GM18861 (cell line): Measurements from ENCODE around the gene CDK15.
"Not testable (repeated sequence)": the region's sequence is repeated elsewhere in the genome, so short reads cannot be mapped to it uniquely, and the experiment has no call there.

ENCODE experiments used
- ATAC-seq: cut with Tn5 transposase; IDR thresholded peaks from one replicate; pipeline ENCODE4 v1.9.1; 2021; ENCODE audit not compliant: unreplicated experiment

Gene CDK15

DNA sequence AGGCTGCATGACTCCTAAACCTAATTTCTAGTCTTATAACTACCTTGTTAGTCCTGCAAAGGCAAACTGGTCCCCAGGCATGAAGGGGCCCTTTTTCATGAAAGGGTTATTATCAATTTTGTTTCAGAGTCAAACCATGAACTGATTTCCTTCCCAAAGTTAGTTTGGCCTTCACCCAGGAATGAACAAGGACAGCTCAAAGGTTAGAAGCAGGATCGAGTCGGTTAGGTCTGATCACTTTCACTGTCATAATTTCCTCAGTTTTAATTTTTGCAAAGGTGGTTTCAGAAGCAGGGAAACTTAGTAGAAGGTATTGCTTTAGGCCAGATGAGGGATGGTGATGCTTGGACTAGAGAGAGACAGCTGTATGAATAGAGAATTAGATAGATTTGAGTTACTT lies 16.9 kb upstream of the CDK15 start:
- no peak for ATAC-seq

DNA sequence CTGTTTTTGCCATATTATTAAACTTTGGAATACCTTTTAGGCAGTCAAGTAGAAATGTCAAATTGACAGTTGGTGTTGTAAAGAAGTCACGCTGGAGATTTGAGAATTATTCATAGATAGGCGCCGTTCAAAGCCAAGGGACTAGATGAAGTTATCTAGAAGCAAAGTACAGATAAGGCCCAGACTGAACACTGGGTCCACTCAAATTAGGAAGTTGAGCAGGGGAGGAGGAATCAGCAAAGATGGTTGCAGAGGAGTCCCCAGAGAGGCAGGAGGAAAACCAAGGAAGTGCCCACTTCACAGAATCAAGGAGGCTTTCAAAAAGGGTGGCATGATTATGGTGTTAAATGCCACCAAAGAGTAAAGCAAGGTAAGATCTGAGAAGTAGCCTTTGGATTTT lies 16.0 kb upstream of the CDK15 start:
- ATAC-seq, result no peak

DNA sequence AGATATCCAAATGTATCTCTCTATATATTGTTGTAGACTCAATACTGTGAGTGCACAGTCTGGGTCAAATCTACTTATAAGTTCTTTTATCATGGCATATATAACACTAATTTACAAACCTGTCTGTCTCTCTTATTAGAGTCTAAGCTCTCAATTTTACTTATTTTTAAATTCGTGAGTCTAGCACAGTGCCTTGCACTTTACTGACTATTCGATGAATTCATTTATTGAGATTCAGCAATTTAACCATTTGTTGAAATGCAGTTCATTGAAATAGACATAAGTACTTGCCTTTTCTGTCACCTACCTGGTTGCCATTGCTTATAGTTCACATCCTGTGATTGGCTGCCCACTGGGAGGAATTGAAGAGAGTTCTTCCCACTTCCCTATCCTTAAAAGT lies 15.3 kb upstream of the CDK15 start:
- no peak for ATAC-seq

DNA sequence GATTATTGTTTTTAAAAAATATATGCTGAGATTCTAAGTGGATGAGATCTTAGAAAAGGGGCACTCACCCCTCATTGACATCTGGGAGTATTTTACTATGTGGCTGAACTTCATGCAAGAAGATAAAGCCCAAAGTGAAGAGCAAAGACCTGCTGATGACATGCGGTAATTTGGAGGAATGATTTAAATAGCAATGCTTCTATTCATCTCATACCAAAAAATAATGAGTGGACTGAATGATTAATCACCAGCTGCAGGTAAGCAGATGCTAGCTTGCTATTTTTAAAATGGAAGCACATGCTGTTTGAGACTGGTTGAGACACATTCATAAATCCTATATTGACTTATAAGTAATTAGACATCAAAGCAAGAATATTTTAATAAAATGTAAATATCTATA lies 12.7 kb upstream of the CDK15 start:
- no peak for ATAC-seq

DNA sequence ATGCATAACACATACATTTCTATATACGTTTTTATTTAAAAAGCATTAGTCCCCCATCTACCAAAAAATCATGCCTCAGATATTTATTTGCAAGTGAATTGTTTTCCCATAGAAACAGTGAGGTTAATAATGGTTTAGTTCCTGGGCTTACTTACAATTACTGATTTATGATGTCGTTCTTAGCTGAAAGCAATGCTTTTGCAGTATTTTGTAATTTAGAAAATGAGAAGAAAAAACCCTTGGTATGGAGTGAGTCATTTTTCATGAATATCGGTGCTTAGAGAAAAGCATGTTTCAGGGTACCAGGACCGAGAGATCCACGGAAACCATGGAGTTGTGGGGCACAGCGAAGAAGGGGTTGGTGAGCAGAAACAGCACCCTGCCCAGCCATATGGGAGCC lies 12.0 kb upstream of the CDK15 start:
- no peak for ATAC-seq

DNA sequence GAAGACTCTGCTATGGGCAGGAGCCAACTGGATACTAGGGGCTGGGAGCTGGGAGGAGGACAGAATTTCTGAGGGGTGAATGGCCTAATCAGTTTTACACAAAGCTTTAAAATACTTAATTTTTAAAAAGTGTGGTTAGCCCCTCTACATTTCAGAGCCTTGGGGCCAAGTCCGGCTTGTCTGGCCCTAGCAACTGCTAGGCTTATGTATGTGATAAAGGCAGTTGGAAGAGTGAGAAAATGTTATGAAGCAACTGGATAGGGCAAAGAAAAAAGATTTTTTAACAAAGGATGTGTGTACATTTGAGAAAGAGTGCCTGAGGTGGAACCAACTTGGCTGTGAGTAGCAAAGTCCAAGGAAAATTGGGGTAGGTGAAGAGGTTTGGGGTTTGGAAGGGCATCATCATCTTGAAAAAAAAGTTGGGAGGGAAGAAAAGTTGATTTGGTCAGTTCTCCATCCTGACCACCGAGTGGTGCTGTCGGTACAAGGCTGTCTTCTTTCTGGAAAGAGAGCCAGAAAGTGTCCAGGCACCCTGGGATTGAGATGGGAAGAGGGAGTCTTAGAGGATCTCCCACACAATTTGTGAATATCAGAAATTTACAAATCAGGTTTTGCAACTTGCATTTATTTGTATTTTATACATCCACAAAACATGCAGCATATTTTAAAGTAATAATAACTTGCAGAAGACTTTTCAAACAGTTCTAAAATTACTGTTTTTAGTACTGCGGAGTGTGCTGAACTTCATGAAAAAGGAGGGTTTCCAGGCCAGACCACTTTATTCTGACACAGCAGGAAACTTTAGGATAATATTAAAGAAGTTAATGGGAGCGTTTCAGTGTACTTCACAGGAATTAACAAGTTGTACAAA lies 10.5 kb upstream of the CDK15 start:
- no peak for ATAC-seq

DNA sequence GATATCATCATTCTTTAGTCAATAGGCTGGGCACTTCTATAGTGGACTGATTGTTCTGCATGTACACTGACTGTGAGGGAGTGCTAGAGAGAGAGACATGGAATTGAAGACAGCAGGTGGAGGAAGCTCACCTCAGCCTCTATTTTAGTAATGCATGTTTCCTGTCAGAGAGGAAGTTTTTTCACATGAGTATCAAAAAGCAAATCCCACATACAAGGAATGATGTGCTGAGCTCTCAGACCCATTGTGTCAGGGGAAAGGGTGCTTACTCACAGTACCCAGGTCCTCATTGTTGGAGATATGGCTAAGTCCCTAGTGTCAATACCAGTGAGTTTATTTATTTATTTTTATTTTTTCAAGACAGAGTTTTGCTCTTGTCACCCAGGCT lies 9.9 kb upstream of the CDK15 start:
- no peak for ATAC-seq

DNA sequence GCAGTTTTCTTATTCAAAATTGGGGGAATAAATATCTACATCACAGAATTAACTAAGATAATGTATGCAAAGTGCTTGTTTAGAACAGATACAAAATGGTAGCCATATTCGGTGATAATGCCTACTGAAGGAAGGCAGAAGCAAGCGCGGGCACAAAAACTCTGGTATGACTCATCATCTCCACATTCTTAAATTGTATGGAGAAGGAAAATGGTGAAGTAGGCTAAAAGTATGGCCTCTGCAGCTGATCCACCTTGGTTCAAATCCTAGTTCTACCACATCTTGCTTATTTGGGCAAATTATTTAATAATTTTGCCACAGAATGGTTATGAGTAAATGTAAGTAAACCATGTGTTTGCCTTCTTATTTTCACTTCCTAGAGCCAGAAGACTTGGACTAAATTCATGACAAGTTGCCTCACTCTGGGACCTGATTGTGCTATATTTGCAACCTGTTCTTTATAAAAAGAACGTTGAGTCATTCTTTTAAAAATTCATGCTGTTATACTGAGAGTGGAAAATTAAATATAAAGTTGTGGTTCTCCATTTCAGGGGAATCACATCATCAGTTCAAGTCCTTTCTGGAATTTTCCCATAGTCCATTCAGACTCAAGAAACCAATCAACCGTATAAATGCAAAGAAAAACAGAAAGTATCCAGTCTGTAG lies 9.0 kb upstream of the CDK15 start:
- ATAC-seq, result no peak

DNA sequence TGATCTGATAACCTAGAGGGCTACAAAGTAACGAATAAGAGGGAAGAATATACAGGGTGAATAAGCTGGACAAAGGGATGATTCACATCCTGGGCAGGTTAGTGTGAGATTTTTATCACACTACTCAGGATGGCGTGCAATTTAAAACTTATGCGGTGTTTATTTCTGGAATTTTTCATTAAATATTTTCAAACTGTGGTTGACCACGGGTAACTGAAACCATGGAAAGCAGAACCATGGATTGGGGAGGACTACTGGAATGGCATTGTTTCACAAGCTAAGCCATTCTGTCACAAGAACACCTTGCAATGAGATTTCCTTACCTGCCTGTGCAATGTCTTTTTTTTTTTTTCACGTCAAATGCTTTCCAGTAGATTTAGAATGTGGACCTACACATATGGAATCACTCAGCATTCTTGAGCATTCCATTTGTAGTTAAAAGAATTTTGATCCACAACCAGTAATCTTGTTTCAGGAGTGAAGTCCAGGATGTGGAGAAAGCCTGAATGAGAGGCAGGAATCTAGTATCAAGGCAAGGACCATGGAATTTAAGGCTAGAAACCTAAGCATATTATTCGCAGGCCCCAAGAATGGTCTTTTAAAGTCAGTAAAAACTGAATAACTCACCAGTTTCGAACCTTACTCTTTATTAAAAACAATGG lies 8.0 kb upstream of the CDK15 start:
- ATAC-seq, result no peak

DNA sequence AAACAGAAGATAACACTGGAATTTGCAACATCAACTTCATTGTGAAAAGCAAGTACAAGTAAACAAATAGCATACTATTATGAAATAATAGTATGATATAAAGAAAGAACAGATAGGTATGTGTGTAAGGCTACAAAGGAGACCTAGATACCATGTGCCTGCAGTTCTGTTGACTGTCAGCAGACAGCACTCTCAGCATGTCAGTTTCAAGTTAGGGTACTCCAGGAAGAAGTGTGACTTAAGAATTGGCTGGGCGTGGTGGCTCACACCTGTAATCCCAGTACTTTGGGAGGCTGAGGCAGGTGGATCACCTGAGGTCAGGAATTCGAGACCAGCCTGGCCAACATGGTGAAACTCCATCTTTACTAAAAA lies 7.4 kb upstream of the CDK15 start:
- ATAC-seq, result not testable (repeated sequence)

DNA sequence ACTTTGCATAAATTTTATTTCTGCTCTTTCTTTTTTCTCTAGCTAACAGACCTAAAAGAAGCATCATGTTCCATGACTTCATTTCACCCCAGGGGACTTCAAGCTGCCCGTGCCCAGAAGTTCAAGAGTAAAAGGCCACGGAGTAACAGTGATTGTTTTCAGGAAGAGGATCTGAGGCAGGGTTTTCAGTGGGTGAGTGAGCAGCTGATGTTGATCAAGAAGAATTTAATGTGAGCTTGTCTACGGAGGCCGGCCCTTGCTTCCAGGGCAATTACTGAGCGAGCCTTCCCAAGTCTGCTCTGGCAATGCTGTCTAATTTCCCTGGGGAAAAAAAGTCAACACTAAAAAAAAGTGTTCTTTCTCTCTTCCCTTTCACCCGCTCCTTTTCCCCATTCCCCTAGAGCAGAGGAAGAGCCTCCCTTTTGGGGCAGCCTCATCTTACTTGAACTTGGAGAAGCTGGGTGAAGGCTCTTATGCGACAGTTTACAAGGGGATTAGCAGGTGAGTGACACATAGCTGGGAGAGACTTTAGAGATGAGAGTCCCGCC lies 1.2 kb downstream of the CDK15 start:
- no peak for ATAC-seq

DNA sequence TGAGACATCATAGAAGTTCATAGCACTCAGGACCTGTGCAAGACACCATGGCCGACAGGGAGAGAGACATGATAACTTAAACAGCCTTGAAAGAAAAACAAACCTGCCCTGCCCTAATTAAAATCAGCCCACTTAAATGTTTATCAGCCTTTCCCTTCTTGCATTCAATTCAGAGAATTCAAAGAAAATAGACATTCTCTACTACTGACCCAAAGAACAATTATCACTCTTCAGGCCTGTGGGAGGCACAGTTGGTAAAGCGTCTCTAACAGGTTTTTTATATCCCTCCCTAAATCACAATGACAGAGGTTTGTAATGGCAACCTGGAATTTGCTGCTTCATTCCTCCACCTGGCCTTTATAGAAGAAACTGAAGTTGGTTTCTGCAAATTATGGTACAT lies 1.7 kb downstream of the CDK15 start:
- ATAC-seq, result no peak

DNA sequence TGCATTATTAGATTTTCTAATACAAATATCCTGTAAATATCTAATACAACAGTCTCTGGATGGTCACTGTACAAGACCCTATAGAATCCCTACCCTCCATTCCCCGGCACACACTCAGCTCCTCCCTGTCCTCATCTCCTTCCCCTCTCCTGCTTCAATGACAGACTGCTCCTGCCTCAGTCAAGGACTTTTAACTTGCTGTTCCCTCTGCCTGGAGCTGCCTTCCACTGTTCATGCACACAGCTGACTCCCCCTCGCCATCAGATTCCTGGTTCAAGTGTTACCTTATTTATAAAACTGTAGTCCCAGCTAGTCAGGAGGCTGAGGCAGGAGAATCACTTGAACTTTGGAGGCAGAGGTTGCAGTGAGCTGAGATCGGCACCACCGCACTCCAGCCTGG lies 3.3 kb downstream of the CDK15 start:
- ATAC-seq, result no peak

DNA sequence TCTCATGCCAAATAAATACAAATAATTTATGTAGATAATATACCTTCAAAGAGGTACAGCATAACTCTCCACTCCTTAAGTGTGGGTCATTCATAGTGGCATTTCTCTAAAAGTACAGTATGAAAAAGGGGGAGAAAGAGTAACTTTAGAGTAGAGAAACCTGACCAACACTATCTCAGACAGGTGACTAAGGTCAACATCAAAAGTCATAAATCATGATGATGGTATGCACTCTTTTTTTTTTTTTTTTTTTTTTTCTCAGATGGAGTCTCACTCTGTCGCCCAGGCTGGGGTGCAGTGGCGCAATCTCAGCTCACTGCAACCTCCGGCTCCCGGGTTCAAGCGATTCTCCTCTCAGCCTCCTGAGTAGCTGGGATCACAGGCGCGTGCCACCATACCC lies 4.3 kb downstream of the CDK15 start:
- not testable (repeated sequence) for ATAC-seq

DNA sequence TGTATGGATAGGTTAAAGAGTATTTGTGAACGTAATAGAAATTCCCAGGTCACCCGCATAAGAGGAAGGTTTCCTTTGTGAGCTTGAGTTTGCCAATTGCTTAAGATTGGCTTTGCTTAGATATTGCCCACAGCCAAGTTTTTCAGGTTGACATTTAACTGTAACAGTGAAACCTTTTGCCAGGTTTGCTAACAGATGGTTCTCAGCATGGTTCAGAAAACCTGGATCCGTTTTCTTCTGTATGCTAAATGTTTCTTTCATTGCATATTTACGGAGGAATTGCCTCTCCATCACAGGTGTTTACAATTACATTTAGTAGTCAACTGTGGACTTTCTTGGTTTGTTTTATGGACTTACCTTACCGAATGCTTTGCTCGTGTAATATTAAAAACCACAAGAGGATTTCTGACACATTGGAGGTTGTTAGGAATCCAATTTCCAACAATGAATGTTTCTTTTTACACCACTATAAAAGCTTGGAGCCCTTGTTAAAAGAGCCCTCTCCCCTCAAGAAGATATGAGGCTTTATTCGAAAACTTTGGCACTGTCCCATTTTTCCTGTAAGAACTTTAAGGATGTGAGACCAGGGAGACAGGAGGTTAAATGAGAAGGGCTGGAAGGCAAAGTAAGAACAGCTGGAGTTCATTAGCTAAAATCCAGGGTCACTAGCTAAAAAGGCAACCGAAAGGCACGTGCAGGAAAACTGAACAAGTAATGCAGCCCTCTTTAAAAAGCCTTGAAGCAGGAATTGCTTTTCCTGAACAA lies 7.8 kb downstream of the CDK15 start:
- no peak for ATAC-seq

DNA sequence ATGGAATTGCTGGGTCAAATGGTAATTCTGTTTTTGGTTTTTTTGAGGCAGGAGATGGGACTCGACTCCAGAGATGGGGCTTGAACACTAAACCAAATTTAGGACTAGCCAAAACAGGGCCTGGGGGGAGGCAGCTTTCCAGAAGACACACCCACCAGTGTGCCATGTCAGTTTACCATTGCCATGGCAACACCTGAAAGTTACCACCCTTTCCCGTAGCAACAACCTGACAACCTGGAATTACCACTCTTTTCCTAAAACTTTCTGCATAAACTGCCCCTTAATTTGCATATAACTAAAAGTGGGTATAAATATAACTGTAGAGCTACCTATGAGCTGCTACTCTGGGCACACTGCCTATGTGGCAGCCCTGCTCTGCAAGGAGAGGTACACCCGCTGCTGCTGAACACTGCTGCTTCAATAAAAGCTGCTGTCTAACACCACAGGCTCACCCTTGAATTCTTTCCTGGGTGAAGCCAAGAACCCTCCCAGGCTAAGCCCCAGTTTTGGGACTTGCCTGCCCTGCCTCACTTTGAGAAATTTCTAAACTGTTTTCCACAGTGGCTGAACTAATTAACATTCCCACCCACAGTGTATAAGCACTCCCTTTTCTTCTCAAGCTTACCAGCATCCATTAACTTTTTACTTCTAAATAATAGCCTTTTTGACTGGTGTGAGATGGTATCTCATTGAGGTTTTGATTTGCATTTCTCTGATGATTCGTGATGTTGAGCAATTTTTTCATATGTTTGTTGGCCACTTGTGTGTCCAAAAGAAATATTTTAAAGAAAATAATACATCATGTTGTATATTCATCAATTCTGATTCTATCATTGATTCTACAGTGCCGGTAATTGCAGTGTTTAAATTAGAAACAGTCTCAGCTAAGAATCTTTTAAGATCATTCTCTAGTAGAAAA lies 10.6 kb downstream of the CDK15 start:
- ATAC-seq, result no peak

DNA sequence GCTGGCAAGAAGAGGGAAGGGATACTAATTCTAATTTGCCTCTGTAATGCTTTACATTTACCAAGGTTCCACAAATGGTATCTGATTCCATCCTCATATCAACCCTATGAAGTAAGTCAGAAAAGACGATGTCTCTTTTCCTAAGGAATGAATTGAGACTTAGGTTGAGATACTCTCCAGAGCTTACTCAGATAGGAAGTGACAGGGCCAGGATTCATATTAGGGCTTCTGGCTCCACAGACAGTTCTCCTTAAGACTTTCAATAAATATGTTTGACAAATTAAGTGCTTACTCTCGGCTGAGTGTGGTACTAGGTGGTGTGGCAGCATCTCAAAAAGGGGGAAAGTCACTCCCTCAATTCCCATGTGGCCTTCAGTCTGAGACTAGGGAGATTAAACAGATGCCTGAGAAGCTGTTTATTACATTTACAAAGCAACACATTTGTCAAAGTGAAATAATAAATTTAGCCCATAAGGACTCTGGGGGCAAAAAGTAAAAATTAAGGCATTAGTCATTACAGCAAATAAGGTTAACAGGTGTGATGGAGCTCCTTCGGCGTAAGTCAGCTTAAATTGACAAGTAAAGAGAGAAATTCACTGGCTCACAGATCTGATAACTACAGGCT lies 14.2 kb downstream of the CDK15 start:
- ATAC-seq, result no peak

DNA sequence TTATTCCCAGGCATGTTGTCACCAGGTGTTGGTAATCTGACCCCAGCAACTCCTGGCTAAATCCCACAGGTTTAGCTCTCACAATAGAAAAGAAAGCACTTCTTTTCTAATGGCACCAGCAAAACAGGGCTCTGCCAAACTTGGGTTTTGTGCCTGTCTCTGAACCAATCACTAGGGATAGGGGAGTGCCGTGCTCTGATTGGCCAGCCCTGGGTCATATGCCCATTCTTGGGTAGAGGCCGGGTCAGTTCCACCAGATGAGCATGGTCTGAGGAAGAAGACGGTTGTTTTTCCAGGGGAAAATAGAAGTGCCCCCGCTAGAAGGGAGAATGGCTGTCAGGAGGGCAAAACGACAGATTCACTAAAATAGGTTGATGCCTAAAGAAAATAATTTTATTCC lies 14.7 kb downstream of the CDK15 start:
- no peak for ATAC-seq

DNA sequence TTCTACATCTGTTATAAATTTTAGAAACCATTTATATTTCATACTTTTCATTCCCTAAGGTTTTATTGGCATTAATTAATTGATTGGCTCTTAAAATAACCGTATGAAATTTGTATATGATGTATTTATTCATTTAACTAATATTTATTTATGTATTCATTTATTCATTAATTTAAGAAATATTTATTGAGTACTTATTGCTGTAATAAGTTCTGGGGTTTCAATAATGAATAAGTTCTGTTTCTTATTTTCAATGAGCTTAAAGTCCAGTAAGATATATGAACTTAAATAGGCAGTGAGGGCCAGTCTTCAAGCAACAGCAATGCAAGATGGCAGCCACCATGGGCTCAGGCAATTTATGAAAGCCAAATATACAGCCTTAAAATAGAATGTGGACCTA lies 17.9 kb downstream of the CDK15 start:
- ATAC-seq, result no peak

DNA sequence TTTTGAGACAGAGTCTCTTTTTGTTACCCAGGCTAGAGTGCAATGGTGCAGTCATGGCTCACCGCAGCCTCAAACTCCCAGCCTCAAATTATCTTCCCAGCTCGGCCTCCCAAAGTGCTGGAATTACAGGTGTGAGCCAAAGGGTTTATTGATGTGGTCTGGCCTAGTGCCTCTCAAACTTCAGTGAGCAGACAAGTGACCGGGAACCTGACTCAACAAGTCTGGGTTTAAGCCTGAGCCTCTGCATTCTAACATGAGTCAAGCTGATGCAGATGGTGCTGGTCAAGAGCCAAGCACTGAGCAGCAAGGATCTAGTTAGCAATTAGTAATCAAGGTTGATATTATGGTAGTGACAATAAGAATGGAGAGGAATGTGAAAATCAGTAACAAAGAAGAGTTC lies 21.3 kb downstream of the CDK15 start:
- ATAC-seq, result no peak
